Heart right ventricle (tissue), 16 donors: ENCODE measurements around the gene CCNI. TPM values are rescaled to one million over a fixed set of nuclear protein-coding genes. Genes with fewer than 3 reads are reported as not detected.
A peak's percentile ranks its signal among the peaks of the same experiment; 100 is the strongest.

Experiments
- ATAC-seq, 8 donors: fragments of 200-7000 bp; cut with Tn5 transposase; one replicate each; pipeline ENCODE4 v1.9.1; 2020; ENCODE audit warnings: mild to moderate bottlenecking in 8 of 8, moderate library complexity in 8 of 8, moderate number of reproducible peaks in 1 of 8
- DNase-seq, 2 donors: peaks; one replicate each; pipeline ENCODE4 v3.0.0-alpha.2; 2020
- H3K27ac ChIP-seq, 10 donors: fragments of 200-600 bp; sonication (generic) in 2 of 10; one replicate each; pipeline versions ENCODE4 v1.5.0 to v1.8.0; 2020 to 2022; ENCODE audit warnings: mild to moderate bottlenecking in 3 of 10
- H3K27me3 ChIP-seq, 7 donors: fragments of 200-600 bp; one replicate each; pipeline ENCODE4 v1.8.0; 2021 to 2022; ENCODE audit warnings: mild to moderate bottlenecking in 2 of 7
- H3K36me3 ChIP-seq, 9 donors: fragments of 200-600 bp; sonication (generic) in 1 of 9; one replicate each; pipeline versions ENCODE4 v1.5.0 to v1.8.0; 2020 to 2022; ENCODE audit warnings: mild to moderate bottlenecking in 2 of 9
- H3K4me1 ChIP-seq, 9 donors: fragments of 200-600 bp; sonication (generic) in 1 of 9; one replicate each; pipeline versions ENCODE4 v1.5.0 to v1.8.0; 2020 to 2022; ENCODE audit warnings: mild to moderate bottlenecking in 4 of 9
- H3K4me3 ChIP-seq, 10 donors: fragments of 200-600 bp; sonication (generic) in 2 of 10; one replicate each; pipeline versions ENCODE4 v1.5.0 to v1.8.0; 2020 to 2022; ENCODE audit warnings: mild to moderate bottlenecking in 7 of 10, moderate library complexity in 2 of 10
- H3K9me3 ChIP-seq, 11 donors: fragments of 200-600 bp in 10 of 11; sonication (generic) in 2 of 11; one replicate each; pipeline versions ENCODE4 v1.5.0 to v1.8.0; 2013 to 2022; ENCODE audit warnings: mild to moderate bottlenecking in 2 of 11, control low read depth in 1 of 11, moderate library complexity in 1 of 11
- WGBS, 2 donors: extraction: QIAGEN DNeasy Blood & Tissue Kit; methylation state at CpG; one replicate each; pipeline ENCODE4 v1.1.7; 2013; ENCODE audit warnings: inconsistent platforms in 1 of 2; 5-methylcytosine and 5-hydroxymethylcytosine counted together
- intact Hi-C, 10 donors: fragments of 100-400 bp; cut with DNase I; formaldehyde crosslinking; loops; one replicate each; pipeline versions ENCODE4 v1.11.1 to v1.14.2; 2022
- polyA plus RNA-seq, 2 donors: library from polyadenylated mRNA; stranded (reverse); fragments of 200-250 nt; gene quantifications; one replicate each; pipeline ENCODE4 v1.2.3, GENCODE V29; 2013
- total RNA-seq, 10 donors: library from RNA; stranded (reverse); fragmentation: NEBNext Ultra II Directional in 3 of 10; extraction: Animal tissue kit (Norgen Biotek cat#: 25700) in 3 of 10; gene quantifications; one replicate each; pipeline versions ENCODE4 v1.2.1 to v1.2.4, GENCODE V29; 2021 to 2023
- TF ChIP-seq, protein P1 (sequence below), 9 donors: fragments of 200-600 bp; sonication (generic) in 2 of 9; IDR thresholded peaks; one replicate each; pipeline versions ENCODE4 v1.5.0 to v1.8.0; 2021 to 2022; ENCODE audit warnings: antibody characterized with exemption in 9 of 9, mild to moderate bottlenecking in 5 of 9, moderate library complexity in 1 of 9
- donor health status: Arrhythmogenic right ventricular cardiomyopathy.
- donor health status: ischemic (EF 13 %, LVEDD 7.1; RV severe dilation, severe dysfunction).
- donor health status: healthy with polysubstance abuse.
- donor health status: DM: no; HTN: yes; CAD: no.
- donor health status: DM: no; HTN: no; CAD: no.
- donor health status: ischemic (EF 25% LVEDD 6.9; RV normal size, moderate dysfunction).
- donor health status: ischemic (EF 25% LVEDD 5.7; RV mildly dilated, moderate dysfunction).
- donor health status: healthy.
- donor health status: DM: yes; HTN: yes; CAD: no.
- donor health status: Ischemic cardiomyopathy.
- donor health status: ischemic (EF 35%, LVEDD 5.7; RV mildly dilated, moderate dysfunction).
- donor health status: nonischemic (EF 11% LVEDD 7.7; RV severe dilation, severe dysfunction).
- donor health status: DM: yes; HTN: yes; CAD: no.
- donor health status: PGD.
- donor health status: ischemic (EF 29% LVEDD 5.4; RV normal size, mild dysfunction).
- donor health status: nonischemic (EF 23%, LVEDD 6.1; RV moderate dilation, normal function).

Gene CCNI
- total and polyA plus RNA-seq, 12 donors, result 30.8 to 354 (median 298) TPM

DNA sequence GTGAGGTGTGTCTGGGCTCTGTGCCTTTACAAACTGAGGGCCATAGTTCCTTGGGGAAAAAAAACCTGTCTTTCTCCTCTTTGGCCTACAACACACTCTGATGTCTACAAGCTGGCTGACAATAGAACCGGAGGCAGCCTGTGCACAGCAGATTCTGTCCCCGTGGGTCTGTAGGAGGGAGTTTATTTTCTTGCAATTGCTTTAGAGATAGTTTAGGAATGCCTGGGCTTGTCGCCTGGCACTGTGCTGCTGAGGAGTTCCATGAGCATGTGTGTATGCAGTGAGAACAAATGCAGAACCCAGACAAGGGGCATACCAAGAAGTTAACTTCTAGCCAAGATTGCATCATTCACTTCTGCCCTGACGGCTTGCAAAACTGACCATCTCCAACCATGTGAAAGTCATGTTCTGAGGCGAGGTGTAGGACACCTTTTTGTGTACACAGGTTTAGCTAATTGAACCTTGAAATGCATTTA, 54.1 kb downstream of the CCNI start:
- Histone ChIP-seq H3K27ac (peak overlapping the region in 2 of 10 donors; percentile 4 to 11), H3K36me3 (peaks cover 0 to 97% (median 24%) of the 10 kb centered on the region in 9 donors)
- peak; percentile 42 to 67 (median 56) for ATAC-seq

DNA sequence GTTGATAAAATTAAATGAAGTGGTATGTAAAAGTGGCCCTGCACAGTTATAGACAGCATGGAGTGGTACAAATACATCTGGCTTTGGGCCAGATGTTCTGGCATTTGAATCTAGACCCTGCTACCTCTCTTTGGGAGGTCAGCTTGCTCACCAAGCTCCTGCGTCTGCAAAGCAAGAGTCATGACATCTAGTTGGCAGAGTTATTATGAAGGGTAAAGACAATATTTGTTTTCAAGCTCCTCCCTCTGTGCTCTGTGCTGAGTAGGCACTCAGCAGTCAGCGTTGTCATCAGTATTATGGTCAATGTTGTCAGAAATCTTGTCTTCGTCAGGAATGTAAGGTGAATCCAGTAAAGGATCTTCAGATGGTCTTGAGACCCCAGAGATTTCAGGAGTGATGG, 55.8 kb downstream of the CCNI start:
- Histone ChIP-seq H3K9me3 (no peaks in the 10 kb centered on the region), H3K4me1 (peaks cover 0 to 19% (median 5%) of the 10 kb centered on the region in 9 donors), H3K27me3 (no peaks in the 10 kb centered on the region), H3K36me3 (peaks cover 0 to 95% (median 28%) of the 10 kb centered on the region in 9 donors), H3K27ac (no peak overlapping the region), H3K4me3 (no peak overlapping the region)
- intact Hi-C loops, result no loop called here
- DNase-seq, result no peak
- no peak for ATAC-seq
- WGBS, 2 donors, result 74 to 76% methylated on average over 3 of the region's 3 CpGs
- TF ChIP-seq, protein P1, sequence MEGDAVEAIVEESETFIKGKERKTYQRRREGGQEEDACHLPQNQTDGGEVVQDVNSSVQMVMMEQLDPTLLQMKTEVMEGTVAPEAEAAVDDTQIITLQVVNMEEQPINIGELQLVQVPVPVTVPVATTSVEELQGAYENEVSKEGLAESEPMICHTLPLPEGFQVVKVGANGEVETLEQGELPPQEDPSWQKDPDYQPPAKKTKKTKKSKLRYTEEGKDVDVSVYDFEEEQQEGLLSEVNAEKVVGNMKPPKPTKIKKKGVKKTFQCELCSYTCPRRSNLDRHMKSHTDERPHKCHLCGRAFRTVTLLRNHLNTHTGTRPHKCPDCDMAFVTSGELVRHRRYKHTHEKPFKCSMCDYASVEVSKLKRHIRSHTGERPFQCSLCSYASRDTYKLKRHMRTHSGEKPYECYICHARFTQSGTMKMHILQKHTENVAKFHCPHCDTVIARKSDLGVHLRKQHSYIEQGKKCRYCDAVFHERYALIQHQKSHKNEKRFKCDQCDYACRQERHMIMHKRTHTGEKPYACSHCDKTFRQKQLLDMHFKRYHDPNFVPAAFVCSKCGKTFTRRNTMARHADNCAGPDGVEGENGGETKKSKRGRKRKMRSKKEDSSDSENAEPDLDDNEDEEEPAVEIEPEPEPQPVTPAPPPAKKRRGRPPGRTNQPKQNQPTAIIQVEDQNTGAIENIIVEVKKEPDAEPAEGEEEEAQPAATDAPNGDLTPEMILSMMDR (IDR thresholded peaks at IDR 0.05), result no peak

More for the DNA sequence above, 54.1 kb downstream of the CCNI start:
- intact Hi-C loops, result no loop called here
- Histone ChIP-seq H3K4me3 (no peak overlapping the region), H3K4me1 (peaks cover 0 to 19% (median 5%) of the 10 kb centered on the region in 9 donors), H3K27me3 (no peaks in the 10 kb centered on the region), H3K9me3 (no peaks in the 10 kb centered on the region)
- 47 to 56% methylated on average over 5 of the region's 5 CpGs for WGBS, 2 donors
- no peak for DNase-seq
- TF ChIP-seq, protein P1 (IDR thresholded peaks at IDR 0.05), result no peak

DNA sequence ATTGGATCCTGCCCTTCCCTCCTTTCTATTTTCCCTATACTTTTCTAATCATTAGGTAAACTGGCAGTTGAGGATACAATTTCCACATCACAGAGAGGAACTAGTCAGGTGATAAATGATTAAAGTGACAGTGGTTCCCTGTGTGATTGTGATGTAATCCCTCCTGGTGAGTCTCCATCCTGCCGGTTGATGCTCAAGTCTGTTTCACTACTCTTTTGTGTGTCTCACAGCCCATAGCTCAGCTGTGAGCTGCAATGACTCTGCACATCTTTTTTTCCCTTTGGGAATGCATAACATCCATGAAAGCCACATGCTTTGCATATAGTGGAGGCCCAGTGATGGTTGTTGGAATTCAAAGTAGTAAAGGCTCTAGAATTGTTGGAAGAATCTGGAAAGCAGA, 60.4 kb downstream of the CCNI start:
- intact Hi-C loops, result loop anchor here in 1 of 10 donors (10.0 kb wide), 1 partner anchor 61 kb away; no protein-coding TSS in a partner anchor
- WGBS, 2 donors, result 61 to 62% methylated on average over 1 of the region's 1 CpG
- H3K4me3 ChIP-seq, result no peak overlapping the region

DNA sequence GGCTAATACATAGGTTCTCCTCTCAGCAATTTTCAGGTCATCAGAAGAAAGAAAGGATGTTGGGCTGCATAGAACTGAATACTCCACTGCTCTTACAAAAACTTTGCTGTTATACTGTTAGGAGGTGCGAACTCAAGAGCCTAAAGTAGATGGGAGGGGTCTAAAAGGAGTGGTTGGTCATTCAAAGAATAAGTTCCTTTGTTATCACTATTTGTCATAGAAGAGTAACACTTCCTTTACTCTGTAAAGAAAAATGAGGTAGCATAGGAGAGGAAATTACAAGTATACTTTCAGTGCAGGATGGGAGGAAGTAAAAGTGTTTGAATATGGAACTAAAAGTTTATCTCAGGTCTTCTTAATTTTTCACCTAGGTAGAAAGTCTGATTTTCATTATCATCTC, 61.5 kb downstream of the CCNI start:
- no peak for DNase-seq
- TF ChIP-seq, protein P1 (IDR thresholded peaks at IDR 0.05), result no peak
- Histone ChIP-seq H3K4me1 (peaks cover 0 to 53% (median 23%) of the 10 kb centered on the region in 9 donors), H3K36me3 (peaks cover 0 to 69% (median 12%) of the 10 kb centered on the region in 9 donors), H3K9me3 (no peaks in the 10 kb centered on the region), H3K27me3 (no peaks in the 10 kb centered on the region), H3K27ac (no peak overlapping the region), H3K4me3 (no peak overlapping the region)
- 73 to 87% methylated on average over 1 of the region's 1 CpG for WGBS, 2 donors
- intact Hi-C loops, result loop anchor here in 1 of 10 donors (10.0 kb wide), 1 partner anchor 59 kb away; no protein-coding TSS in a partner anchor
- ATAC-seq, result no peak

More for the DNA sequence above, 60.4 kb downstream of the CCNI start:
- Histone ChIP-seq H3K36me3 (peaks cover 0 to 80% (median 21%) of the 10 kb centered on the region in 9 donors), H3K9me3 (no peaks in the 10 kb centered on the region), H3K4me1 (peaks cover 0 to 42% (median 23%) of the 10 kb centered on the region in 9 donors), H3K27ac (no peak overlapping the region), H3K27me3 (no peaks in the 10 kb centered on the region)
- no peak for ATAC-seq
- no peak for DNase-seq
- TF ChIP-seq, protein P1 (IDR thresholded peaks at IDR 0.05), result no peak
